ENCODE measurements around the gene SEPTIN8. TPM values are rescaled to one million over a fixed set of nuclear protein-coding genes. Genes with fewer than 3 reads are reported as not detected.

Gene SEPTIN8
- total and polyA plus RNA-seq, 10 of the 15 experiments (the other 5 are each of a cell fraction or from before 2014, with no cell fraction given) = 6.1 to 96.1 (median 29.4) TPM

DNA sequence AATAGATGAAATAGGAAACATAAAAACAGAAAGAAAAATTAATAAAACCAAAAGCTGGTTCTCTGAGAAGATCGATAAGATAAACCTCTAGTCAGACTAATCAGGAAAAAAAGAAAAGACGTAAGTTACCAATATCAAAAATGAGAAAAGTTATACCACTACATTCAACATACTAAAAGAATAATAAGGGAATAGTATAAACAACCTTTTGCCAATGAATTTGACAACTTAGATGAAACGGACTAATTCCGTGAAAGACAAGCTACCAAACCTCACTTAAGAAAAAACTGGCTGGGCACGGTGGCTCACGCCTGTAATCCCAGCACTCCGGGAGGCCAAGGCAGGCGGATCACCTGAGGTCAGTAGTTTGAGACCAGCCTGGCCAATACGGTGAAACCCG is 47.1 kb downstream of the SEPTIN8 start:
- WGBS (ENCODE audit: insufficient coverage, insufficient replicate concordance, low lambda C conversion rate, missing lambda C conversion rate) = 98% methylated on average over 10 of the region's 10 CpGs
- ChIA-PET SMC1A (ENCODE audit: uncharacterized antibody, unreplicated experiment) (interaction anchor here (0.5 to 1.8 kb wide), 5 partner anchors 9 to 142 kb away, joined by 3 to 5 read pairs (median 3); no protein-coding TSS in a partner anchor), POLR2A (interaction anchor here (0.7 to 2.6 kb wide), 5 partner anchors 13 to 69 kb away, joined by 3 to 11 read pairs (median 4); no protein-coding TSS in a partner anchor), RAD21 (ENCODE audit: unreplicated experiment) (interaction anchor here (0.5 to 1.5 kb wide), 7 partner anchors 13 to 1653 kb away, joined by 3 to 7 read pairs (median 3); partner anchors contain the start of gene SOWAHA), CTCF (interaction anchor here (0.9 to 1.8 kb wide), 6 partner anchors 12 to 90 kb away, joined by 3 to 6 read pairs (median 4); no protein-coding TSS in a partner anchor)
- Histone ChIP-seq H3K36me3 (ENCODE audit: control insufficient read depth in 2 of 2, insufficient read depth in 2 of 2, low read length in 1 of 2) (no peaks in the 10 kb centered on the region), H3K27me3 (replicated peaks in 1 of 2; ENCODE audit: control insufficient read depth in 2 of 2, insufficient read depth in 2 of 2, low read length in 1 of 2) (no peaks in the 10 kb centered on the region), H3K9ac (ENCODE audit: control insufficient read depth, insufficient read depth, low read length) (no peak overlapping the region), H3K27ac (ENCODE audit: control insufficient read depth, insufficient read depth) (no peak overlapping the region), H2AFZ (ENCODE audit: control insufficient read depth, low read depth, low read length) (no peak overlapping the region), H3K4me2 (ENCODE audit: control insufficient read depth, insufficient read depth) (no peak overlapping the region), H3K4me3 (no peak overlapping the region), H3K9me3 (replicated peaks; ENCODE audit: control insufficient read depth, insufficient read depth, low read length) (no peaks in the 10 kb centered on the region), H3K4me1 (ENCODE audit: control insufficient read depth, insufficient read depth, low read length) (no peaks in the 10 kb centered on the region), H3K79me2 (ENCODE audit: control insufficient read depth, insufficient read depth, low read length) (peaks cover 2% of the 10 kb centered on the region; the same call in 1 of the 2 replicates), H4K20me1 (ENCODE audit: control insufficient read depth, insufficient read depth) (no peaks in the 10 kb centered on the region)
- FAIRE-seq (no peak), ATAC-seq (no peak), DNase-seq (ENCODE audit: low read depth, low spot score) (no peak)
- BruUV-seq (replicated peaks) = no TSS peak
- TF ChIP-seq, protein P1, sequence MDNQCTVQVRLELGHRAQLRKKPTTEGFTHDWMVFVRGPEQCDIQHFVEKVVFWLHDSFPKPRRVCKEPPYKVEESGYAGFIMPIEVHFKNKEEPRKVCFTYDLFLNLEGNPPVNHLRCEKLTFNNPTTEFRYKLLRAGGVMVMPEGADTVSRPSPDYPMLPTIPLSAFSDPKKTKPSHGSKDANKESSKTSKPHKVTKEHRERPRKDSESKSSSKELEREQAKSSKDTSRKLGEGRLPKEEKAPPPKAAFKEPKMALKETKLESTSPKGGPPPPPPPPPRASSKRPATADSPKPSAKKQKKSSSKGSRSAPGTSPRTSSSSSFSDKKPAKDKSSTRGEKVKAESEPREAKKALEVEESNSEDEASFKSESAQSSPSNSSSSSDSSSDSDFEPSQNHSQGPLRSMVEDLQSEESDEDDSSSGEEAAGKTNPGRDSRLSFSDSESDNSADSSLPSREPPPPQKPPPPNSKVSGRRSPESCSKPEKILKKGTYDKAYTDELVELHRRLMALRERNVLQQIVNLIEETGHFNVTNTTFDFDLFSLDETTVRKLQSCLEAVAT (IDR thresholded peaks at IDR 0.05) = peak; percentile 93
- TF ChIP-seq, protein P2, sequence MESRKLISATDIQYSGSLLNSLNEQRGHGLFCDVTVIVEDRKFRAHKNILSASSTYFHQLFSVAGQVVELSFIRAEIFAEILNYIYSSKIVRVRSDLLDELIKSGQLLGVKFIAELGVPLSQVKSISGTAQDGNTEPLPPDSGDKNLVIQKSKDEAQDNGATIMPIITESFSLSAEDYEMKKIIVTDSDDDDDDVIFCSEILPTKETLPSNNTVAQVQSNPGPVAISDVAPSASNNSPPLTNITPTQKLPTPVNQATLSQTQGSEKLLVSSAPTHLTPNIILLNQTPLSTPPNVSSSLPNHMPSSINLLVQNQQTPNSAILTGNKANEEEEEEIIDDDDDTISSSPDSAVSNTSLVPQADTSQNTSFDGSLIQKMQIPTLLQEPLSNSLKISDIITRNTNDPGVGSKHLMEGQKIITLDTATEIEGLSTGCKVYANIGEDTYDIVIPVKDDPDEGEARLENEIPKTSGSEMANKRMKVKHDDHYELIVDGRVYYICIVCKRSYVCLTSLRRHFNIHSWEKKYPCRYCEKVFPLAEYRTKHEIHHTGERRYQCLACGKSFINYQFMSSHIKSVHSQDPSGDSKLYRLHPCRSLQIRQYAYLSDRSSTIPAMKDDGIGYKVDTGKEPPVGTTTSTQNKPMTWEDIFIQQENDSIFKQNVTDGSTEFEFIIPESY (IDR thresholded peaks at IDR 0.05) = no peak
- in situ Hi-C loops (cut with MboI) (no loop called here), intact Hi-C loops (cut with micrococcal nuclease; ENCODE audit: unreplicated experiment) (no loop called here)

Measured in GM12878 (cell line).